SKM-1 (cell line): ENCODE data around the gene SLC24A4.

ENCODE experiments used
- DNase-seq: peaks from one replicate; lab custom pipeline; 2025; ENCODE audit not compliant: unreplicated experiment; lab: John Stamatoyannopoulos, UW

SLC24A4 gene

DNA sequence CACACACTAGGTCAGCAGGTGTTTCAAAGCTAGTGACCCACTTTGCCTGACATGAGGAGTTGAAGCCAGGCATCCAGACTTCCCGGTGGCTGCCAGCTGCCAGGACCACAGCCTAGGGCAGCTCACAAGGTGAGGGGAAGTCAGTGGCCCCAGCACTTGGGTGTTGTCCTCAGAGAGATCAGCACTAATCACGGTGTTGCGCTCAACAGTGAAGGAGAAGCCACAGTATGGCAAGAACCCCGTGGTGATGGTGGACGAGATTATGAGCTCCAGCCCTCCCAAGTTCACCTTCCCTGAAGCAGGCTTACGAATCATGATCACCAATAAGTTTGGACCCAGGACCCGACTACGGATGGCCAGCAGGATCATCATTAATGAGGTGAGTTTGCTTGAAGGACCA lies 130.7 kb downstream of the SLC24A4 start:
- no peak for DNase-seq

GRCh38 chr14:92455231-92455630 lies 132.3 kb downstream of the SLC24A4 start:
- no peak for DNase-seq

GRCh38 chr14:92456215-92457015 lies 133.4 kb downstream of the SLC24A4 start:
- DNase-seq, result peak; percentile 3

DNA sequence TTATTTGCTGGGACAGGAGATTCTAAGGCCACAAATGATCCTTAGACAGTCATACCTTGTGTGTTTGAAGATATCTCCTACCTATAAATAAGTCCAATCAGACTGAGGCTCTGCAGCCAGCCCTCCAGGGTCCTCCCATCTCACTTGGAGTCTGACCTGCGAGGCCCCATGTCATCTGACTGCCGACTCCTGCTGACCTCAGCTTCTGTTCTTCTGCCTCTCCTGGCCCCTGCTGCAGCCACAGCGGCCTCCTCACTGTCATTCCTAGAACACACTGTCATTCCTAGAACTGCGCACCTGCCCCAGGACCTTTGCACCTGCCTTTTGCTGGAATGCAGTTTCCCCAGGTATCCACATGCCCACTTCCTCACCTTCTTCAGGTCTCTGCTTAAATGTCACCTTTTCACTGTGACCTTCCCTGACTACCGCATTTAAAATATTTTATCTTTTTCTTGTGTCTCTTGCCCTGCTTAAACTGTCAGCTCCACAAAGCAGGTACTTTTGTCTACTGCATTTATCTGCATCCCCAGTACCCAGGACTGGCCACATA lies 134.1 kb downstream of the SLC24A4 start:
- no peak for DNase-seq

- no peak for DNase-seq
Observed at GRCh38 chr14:92458136-92459029, 135.4 kb downstream of the SLC24A4 start.

- no peak for DNase-seq
Observed at GRCh38 chr14:92459030-92459949, 136.3 kb downstream of the SLC24A4 start.

DNA sequence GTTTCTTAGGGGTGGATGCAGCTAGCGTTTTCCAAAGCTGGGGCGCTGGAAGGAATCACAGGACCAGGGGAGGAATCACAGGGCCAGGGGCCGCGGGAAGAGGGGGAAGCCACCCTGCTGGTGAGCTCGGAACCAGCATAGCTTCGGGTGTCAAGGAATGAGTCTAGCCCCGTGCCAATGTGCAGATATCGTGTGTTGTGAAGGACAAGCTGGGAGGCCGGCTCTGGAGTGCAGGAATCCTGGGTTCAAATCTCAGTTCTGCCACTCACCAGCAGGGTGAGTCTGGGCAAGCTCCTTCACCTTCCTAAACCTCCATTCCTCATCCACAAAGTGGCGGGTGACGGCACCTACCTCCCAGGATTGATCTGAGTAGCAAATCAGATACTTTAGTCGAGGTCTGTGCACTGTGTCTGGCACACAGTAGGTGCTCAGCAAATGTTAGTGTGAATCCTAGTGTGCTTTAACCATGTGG lies 137.0 kb downstream of the SLC24A4 start:
- no peak for DNase-seq

- no peak for DNase-seq
Observed at GRCh38 chr14:92460541-92460915, 137.6 kb downstream of the SLC24A4 start.

DNA sequence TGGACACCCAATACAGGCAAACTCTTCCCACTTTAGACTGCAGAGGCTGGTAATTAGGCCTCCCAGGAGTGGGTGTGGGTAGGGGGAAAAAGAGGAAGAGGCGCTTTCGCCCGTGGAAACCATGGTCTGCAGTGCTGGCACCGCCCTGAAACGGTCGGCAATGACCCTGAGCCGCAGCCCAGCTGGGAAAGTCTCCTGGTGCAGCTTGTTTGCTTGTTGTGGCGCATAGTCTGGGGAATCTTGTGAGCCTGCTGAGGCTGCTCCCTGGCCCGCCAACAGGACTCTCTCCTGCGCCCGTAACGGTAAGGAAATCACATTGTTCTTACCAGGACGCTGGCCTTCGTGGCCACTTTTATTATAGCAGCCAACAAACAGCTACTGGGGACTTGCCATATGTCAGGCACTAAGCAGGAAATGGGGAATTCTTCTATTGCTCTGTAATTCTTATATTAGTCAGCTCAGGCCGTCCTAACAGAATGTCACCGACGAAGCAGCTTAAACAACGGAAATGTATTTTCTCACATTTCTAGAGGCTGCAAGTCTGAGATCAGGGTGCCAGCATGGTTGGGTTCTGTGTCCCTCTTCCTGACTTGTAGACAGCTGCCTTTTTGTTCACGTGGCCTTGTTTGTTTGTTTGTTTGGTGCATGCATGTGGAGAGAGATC lies 138.1 kb downstream of the SLC24A4 start:
- DNase-seq, result no peak

GRCh38 chr14:92461891-92462290 lies 138.9 kb downstream of the SLC24A4 start:
- DNase-seq, result no peak

DNA sequence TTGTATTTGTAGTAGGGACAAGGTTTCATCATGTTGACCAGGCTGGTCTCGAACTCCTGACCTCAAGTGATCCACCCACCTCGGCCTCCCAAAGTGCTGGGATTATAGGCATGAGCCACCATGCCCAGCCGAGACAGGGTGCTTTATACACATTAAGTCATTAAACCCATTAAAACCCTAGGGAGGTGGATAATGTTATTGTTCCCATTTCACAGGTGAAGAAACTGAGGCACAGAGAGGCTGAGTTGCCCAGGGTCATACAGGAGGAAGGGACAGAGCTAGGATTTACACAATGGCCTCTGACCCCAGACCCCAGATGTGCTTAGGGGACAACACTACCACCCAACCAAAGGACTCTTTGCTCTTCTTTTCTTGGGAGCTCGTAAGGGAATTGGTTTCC lies 139.6 kb downstream of the SLC24A4 start:
- DNase-seq, result no peak

GRCh38 chr14:92463141-92463540 lies 140.2 kb downstream of the SLC24A4 start:
- no peak for DNase-seq

GRCh38 chr14:92464156-92464555 lies 141.2 kb downstream of the SLC24A4 start:
- DNase-seq, result no peak

DNA sequence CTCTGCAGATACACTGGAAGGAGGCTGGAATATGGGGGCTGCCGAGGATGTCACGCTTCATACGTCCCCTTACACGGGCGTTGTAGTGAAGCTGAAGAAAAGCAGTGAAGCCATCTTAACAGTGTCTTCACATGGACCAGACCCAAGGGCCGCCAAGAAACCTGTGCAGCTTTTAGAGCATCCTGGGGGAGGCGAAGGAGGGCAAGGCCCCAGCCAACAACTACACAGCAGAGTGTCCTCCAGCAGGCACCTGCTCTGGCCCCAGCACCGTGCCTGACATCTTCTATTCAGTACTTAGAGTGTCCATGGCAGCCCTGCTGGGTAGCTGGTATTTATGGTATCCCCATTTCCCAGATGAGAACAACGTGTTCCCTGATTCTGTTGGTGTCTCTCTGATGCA lies 141.8 kb downstream of the SLC24A4 start:
- DNase-seq, result no peak

- no peak for DNase-seq
Observed at GRCh38 chr14:92465353-92466055, 142.5 kb downstream of the SLC24A4 start.

DNA sequence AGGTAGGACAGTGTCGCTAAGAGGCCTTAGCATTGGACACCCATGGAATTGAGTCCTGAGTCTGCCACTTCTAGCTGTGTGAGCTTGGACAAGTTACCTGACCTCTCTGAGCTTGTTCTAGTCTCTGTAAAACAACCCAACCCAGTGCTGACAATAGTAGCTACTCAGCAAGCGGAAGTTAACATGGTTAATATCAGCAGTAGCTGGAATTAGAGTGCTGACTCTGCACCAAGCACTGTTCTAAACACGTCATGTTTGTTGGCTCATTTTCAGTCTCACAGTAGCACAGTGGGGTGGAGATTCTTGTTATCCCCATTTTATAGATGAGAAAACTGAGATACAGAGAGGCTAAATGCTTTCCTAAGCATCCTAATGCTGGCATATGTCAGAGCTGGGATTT lies 143.1 kb downstream of the SLC24A4 start:
- no peak for DNase-seq

DNA sequence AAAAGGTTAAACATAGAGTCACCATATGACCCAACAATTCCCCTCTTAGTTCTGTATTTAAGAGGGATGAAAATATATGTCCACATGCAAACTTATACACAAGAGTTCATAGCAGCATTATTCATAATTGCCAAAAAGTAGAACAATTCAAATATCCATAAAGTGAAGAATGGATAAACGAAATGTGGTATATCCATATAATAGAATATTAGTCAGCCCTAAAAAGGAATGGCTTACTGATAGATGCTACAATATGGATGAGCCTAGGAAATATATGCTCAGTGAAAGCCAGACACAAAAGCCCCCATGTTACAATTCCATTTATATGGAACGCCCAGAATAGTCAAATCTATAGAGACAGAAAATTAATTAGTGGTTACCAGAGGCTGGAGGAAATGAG lies 146.6 kb downstream of the SLC24A4 start:
- DNase-seq, result no peak

DNA sequence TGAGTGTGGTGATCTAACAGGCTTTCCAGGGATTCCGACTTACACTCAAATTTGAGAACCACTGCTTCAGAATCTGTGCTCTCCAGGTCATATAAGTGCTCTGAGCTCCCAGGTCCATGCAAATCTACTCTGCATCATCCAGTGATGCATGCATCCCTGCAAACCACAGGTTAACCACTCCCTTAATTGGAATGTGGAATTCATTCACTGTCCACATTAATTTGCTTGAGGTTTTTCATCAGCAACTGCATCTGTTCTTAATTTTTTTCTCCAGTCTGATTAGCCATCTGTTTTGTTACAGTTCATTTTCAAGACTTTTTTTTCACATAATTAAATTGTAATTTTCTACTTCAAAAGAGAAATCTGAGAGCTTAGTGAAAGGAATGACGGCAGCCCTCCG lies 147.2 kb downstream of the SLC24A4 start:
- DNase-seq, result no peak

- DNase-seq, result no peak
Observed at GRCh38 chr14:92470811-92471210, 147.8 kb downstream of the SLC24A4 start.

DNA sequence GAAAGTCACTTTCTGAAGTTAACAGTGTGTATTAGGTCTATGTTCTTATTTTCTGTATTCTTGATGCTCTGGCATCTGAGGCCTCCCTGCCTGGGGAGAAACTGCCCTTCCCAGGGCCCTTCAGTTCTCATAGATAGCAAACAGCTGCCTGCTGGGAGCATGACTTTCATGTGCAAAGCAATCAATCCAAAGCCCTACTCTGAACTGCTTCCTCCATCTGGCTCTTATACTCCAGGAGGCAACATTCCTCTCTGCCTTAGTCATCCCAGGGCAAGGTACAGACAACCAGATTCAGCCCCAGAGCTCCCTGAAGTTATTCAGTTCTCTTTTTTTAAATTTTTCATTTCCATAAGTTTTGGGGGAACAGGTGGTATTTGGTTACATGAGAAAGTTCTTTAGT lies 149.0 kb downstream of the SLC24A4 start:
- no peak for DNase-seq
